Measurements from ENCODE around the gene CLEC1A.
"Not testable (repeated sequence)": the region's sequence is repeated elsewhere in the genome, so short reads cannot be mapped to it uniquely, and the experiment has no call there.

Gene CLEC1A

DNA sequence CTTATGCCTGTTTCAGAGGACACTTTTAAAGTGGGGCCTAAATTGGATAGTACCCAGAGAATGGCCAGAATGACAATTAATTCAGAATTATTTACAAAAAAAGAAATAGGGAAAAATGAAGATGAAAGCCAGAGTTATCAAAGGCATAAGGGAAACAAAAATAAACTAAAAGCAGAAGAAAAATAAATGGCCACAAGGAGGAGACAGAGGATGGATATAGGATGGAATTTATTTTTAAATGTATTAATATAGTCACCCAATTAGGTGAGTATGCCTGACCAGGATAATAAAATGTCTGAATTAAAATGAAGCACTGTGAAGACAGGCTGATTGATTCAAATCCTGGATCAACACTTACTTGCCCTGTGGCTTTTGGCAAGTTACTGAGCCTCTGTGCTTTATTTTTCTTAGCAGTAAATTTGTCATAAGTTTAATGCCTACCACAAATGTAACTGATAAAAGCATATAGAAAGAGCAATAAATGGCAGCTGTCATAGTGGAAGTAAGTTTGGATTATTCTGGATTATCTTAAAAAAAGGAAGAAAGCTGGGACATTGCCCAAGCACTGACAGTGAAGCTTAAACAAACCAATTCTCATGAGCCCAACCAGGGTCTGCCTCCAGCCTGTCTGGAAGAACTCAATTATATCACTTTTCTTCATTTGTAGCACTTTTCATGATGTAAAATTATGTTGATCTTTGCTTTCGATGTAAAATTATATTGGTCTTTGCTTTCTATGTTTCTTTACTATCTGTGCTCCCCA, 64.8 kb downstream of the CLEC1A start:
- no peak for DNase-seq

DNA sequence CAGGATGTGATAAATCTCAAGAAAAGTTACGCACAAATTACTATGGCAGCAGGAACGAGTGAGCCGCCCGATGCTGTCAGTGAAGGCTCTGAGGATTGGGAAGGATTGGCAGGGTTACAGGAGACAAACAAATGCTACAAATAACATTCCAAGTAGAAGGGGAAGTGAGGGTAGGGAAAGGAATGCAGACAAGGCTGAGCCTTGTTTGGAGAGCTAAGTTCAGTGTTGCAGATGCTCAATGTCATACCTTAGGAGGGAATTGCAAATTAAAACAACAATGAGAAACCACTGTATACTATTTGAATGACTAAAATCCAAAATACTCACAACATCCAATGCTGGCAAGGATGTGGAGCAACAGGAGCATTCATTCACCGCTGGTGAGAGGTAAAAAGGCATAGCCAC, 67.0 kb downstream of the CLEC1A start:
- no peak for DNase-seq

- DNase-seq = no peak
These were observed 67.5 kb downstream of the CLEC1A start for GRCh38 chr12:10031321-10031720.

DNA sequence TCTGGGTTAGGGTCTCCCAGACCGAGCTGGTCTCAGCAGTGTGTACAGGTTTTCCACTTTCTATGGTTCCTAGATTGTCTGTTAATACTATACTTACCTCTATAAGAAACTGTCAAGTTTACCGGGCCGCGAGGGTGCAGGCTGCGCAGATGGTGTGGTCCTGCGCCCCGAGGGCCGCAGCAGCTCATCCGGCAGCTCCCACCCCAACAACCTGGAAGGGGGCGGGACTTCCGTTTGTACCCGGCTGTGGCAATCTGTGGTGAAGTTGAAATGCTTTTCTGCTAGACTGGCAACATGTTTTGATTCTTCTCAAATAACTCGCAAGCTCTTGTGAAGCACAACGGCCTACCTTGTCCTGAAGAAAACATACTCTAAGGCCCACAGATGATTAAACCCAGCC, 68.3 kb downstream of the CLEC1A start, which contains the start of gene CLEC9A:
CLEC9A (plus strand) TSS at position 237 of the 400 bp plus-strand sequence. CDS start 22,006 bp downstream, outside the sequence.
- no peak for DNase-seq

DNA sequence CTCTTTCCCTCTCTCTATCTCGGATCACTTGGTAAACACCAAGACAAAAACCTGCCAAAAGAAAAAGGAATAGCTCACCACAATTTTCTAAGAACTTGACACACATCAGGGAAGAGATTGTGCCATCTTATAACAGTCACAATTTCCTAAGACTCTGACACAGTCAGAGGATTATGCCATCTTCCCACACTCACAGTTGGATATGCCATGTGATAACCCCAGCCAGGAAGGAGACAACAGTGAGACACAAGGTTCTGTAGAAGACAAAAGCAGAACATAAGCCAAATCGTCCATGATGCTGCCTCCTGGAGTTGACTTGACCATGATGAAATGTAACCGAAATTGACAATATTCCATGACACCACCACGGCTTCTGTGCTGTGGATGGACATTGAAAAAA, 71.1 kb downstream of the CLEC1A start:
- DNase-seq = no peak

DNA sequence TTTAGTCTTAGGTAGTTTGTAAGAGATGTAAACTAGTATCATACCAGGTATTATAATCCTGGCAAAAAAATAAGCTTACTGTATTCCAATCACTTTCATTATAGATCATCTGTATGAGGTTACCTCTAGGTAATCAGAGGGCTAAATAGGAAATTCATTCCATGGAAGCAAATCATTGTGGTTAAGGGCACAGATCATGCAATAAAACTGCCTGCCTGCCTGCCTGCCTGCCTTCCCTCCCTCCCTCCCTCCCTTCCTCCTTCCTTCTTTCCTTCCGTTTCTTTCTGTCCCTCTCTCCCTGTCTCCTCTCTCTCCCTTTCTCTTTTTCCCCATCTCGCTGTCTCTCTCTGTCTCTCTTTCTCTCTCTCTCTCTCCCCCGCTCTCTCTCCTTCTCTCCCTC, 71.5 kb downstream of the CLEC1A start:
- no peak for DNase-seq

- not testable (repeated sequence) for DNase-seq
These were observed 72.1 kb downstream of the CLEC1A start for GRCh38 chr12:10026666-10027065.

GRCh38 chr12:10025236-10025635, 73.5 kb downstream of the CLEC1A start:
- no peak for DNase-seq

- DNase-seq = no peak
These were observed 77.4 kb downstream of the CLEC1A start for GRCh38 chr12:10021342-10021741.
